Fibroblast of skin of right quadriceps (primary cell): ENCODE results near the gene BEND6.

Experiments used
- DNase-seq: peaks from one replicate; pipeline ENCODE4 v3.0.0-alpha.2; 2013

Gene BEND6

GRCh38 chr6:56940977-56941376 is 13.9 kb upstream of the BEND6 start:
- no peak for DNase-seq

DNA sequence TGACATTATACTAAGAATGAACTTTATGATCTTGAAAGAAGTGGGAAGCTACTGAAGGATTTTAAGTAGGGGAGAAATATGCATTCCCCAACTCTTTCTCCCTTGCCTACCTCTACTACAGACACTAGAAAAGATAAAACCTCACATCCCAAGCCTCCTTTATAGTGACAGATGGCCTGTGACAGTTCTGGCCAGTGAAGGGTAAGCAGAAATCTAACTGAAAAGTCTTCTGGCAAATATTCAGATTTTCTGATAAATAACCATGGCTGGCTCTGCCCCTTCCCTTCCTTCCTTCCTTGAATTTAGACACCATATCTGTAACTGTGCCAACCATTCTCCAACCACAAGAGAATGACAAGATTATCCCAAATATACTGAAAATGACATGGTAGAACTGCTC is 10.2 kb upstream of the BEND6 start:
- DNase-seq = no peak

GRCh38 chr6:56946368-56946767 is 8.5 kb upstream of the BEND6 start:
- peak; percentile 74 for DNase-seq

GRCh38 chr6:56947924-56948323 is 7.0 kb upstream of the BEND6 start:
- no peak for DNase-seq

DNA sequence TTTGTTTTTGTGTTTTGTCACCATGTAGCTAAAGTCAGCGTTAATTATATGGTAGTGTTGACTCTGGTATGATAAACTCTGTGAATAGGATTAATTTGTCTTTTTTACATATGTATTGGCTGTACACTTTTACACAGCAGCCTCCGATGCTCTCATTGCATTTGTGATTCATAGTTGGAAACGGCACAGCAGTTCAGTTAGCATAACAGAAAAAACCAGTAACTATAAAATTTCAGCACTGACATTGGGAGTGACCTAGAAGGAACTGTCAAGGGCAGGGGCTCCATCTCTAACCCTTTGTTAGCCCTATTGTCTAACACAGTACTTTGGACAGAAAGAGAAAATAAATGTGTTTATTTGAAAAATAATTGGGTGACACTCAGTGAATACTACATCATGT is 5.6 kb upstream of the BEND6 start:
- no peak for DNase-seq

- no peak for DNase-seq
These were observed 4.9 kb upstream of the BEND6 start for GRCh38 chr6:56949925-56950495.

GRCh38 chr6:56951049-56951831 is 3.7 kb upstream of the BEND6 start:
- DNase-seq = no peak

DNA sequence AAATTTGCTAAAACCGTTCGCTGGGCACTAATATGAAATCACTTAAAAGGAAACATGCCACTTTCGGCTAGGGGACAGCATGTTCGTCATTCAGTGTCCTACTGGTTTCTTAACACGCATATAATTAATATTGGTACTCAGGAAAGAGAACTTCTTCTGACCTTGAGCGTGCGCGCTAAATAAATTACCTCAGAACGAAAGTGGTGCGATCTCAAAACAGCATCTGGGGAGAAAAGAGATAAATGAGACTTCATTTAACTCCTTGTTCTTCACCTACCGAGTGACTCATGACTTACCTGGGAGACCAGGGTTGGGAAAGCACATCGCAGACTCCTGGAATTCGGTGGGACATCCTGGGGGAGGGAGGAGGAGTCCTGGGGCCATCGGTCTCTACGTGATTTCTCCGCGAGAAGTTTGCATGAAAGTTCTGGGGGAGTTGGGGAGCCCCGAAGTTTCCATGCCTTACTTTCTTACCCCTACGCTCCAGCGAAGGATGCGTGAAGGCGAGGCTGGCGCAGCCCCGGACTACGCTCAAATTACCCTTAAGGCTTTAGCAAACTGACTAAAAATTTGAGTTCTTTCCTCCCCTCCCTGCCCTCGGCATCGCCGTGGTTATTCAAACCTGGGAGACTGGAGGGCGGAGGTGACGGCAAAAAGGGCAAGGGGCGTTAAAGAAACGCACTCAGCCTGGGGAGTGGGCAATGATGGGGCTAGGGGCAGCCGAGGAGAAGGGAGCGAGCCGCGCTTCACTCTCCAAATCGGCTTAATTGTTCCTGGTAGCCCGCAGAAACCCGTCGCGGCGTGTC is 1.1 kb upstream of the BEND6 start:
- DNase-seq = no peak

- peak; percentile 96 for DNase-seq
These were observed 556 bp downstream of the BEND6 start for GRCh38 chr6:56955171-56956155.

GRCh38 chr6:56956491-56956890 is 1.6 kb downstream of the BEND6 start:
- DNase-seq = no peak

GRCh38 chr6:56957856-56958255 is 2.9 kb downstream of the BEND6 start:
- DNase-seq = no peak

DNA sequence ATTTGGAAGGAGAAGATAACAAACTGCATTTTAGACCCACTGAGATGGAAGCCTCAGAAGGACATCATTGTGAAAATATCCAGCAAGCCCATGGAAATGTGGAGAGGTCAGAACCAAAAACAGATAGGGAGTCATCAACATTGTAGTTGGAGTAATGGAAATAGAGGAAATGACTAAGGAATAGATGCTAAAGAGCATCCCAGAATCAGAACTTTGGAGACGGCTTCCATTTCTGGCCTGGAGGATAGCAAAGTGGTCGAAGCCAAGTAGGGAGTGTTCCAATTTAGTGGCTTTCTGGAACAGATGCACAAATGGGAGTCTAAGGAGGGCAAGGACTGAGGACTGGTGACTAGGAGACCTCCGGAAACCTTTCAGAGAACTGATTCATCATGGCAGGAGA is 3.6 kb downstream of the BEND6 start:
- DNase-seq = no peak

DNA sequence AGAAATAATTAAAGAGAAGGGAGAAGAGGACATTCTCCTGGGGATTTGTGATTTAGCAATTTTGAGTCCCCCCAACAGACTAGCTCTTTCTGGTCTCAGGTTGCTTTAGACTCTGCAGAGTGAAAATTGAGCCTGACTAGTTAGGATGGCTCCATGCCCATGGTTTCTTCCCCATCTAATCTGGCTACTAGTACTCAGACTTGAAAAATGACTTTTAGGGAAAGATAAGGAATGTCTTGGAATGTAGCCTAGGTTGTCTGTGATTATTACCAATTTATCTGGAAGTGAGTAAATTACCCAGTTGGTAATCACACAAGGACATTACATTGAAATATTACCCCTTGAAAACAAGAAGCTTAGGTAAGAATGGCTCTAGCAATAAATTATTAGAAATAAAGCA is 4.2 kb downstream of the BEND6 start:
- DNase-seq = peak; percentile 74

DNA sequence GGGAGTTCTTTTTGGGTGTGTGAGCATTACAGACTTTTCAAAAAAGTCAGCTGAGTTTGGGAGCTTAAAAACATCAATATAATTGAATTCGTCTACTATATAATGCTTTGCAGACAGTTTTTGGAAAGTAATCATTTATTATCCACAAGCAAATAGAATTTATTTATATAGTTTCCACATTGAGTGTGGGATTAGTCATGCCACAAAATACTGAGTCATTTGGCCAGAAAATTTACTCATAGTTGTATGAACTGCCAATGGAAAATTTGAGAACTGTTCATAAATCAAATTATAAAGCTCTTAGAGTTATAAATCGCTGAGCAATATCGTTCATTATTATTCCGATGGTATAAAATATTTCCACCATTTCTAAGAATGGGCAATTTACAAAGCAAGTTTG is 5.0 kb downstream of the BEND6 start:
- peak; percentile 81 for DNase-seq

DNA sequence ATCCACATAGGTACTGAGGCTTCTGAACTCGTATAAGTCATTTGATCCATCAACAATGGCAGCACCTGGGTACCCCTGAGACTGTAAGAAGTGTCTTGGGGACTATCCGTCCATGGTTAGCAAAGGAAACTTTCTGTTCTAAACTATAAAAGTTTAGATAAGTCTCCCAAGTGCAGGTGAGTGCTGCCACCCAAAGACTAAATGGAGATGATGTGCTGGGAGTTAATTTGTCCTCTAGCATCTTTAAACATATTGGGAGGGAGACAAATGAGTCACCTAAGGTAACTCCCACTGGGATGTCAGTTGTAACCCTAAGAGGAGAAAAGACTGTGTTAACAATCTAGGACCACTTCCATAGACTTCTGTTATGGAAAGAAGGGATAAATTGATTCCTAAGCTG is 6.2 kb downstream of the BEND6 start:
- no peak for DNase-seq

- peak; percentile 43 for DNase-seq
These were observed 7.5 kb downstream of the BEND6 start for GRCh38 chr6:56962441-56962840.

DNA sequence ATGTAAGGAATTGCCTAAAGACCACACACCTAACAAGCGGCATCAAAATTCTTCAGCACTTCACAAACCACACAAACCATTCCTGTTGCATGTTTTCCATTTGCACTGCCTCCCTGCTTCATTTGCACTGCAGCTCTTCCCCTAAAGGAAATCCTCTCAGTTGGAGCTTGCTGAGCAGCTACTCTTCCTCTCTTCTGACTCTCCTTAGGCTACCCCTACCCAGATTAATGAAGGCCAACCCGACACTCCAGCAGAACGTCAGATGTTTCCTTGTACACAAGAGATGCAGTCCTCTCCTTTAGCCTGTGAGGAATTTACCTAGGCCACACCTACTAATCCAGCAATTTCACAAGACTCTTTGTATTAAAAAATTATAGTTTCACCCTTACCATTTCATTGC is 8.1 kb downstream of the BEND6 start:
- DNase-seq = no peak

DNA sequence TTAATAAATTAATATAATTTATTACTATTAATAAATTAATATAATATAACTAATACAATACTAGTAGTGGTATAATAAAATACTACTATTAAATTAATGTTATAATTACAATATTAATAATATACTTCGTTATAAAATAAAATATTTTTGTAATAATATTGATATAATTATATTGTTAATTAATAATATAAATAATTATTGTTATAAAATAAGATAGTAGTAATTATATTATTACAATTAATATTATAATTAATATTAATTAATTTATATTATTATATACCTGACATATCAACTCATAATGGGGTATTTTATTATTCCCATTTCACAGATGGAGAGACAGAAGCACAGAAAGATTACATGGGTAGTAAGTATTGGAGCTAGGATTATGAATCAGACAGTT is 8.9 kb downstream of the BEND6 start:
- no peak for DNase-seq

GRCh38 chr6:56965126-56965525 is 10.2 kb downstream of the BEND6 start:
- DNase-seq = no peak

DNA sequence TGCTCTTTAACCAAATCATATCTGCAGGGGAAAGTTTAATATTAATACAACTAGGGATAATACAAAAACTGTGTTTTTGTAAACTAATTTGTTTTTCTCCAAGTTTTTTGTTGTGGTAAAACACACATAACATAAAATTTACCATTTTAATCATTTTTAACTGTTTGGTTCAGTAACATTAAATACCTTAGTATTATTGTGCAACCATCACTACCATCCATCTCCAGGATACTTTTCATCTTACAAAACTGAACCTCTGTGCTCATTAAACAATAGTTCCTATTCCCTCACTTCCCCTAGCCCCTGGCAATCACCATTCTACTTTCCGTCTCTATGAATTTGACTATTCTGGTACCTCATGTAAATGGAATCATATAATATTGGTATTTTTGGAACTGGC is 15.9 kb downstream of the BEND6 start:
- DNase-seq = no peak

DNA sequence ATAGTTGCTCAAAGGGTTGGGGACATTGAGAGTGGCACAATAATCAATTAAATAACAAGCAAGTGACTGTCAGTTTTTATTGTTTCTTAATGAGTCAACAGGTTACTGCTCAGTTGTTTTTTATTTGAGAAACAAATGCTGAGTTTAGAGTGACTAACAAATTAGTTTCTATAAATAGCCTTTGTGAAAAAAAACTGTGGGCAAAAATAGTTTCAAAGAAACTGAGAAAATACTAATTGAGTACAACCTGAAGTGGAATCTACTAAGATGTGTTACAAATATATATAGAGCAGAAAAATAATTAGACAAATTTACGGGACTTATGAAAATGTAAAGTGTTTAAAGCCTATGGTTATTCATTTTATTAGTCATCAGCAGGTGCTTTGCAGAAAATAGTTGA is 22.3 kb downstream of the BEND6 start:
- DNase-seq = no peak

DNA sequence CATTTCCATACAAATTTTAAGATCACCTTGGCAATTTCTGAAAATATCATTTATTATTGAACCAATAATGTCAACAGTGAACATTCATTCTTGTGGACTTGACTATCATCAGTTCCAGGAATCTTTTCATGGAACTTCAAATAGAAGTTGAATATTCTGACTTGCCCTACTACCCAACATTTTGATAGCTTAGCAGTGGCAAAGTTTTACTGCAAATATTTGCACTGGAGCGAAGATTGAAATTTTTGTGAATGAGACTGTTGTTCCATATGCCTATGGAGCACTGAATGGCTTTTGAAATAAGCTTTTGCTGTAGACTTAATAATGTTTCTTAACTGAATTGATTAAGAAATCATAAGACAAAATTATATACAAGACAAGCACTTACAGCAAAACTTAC is 23.6 kb downstream of the BEND6 start:
- DNase-seq = no peak

- peak; percentile 19 for DNase-seq
These were observed 29.5 kb downstream of the BEND6 start for GRCh38 chr6:56984361-56984760.
